ENCODE results near the gene RAP1GAP2.

- no peak for TF ChIP-seq SPI1 (IDR thresholded peaks at IDR 0.05; ENCODE audit: low read depth, low read length)
- no peak for TF ChIP-seq POLR2A (IDR thresholded peaks at IDR 0.05; ENCODE audit: low read depth, low read length)
- no peak for TF ChIP-seq TAF1 (IDR thresholded peaks at IDR 0.05; ENCODE audit: low read depth, low read length)
- TF ChIP-seq POLR2AphosphoS5 (IDR thresholded peaks at IDR 0.05; ENCODE audit: low read depth, low read length): no peak
Measured at GRCh38 chr17:2912754-2913153, 116.5 kb downstream of the RAP1GAP2 start.
